ENCODE results near the gene ADSS2.

The ADSS2 gene

DNA sequence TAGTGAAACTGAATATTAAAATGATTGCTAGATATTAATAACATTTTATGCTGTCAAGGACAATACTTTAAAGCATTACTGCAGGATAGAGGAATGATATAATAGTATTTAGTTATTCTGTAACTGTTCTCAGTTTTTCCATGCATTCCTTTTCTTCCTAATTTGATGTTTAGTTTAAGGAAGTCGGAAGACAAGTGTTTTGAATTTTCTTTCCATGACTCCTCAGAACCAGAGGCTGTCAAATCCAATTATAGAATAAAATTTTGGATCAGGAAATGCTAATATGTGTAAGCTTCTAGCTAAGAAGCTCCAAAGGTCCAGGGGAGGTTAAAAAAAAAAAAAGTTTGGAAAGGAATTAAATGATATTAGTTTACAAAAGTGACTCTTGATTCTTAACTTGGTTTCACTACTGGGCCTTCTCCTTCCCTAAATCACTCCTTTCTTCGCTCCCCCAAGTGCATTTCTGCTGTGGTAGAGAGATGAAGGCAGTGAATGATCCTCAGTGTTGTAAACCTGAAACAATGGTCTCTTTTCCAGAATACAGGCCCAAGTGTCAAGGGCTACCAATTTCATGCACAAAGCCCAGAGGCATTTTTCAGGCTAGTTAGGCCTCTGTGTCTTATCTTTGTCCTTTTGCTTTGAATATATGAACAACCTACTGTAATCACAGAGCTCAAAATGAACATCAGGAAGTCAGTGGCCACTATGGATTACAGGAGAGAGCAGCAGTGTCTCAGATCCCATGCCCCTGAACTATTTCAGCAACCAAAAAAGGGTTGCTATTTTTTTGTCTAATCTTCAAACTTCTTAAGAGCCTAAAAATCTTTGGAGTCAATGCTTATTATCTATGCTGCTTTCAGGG is 6.2 kb downstream of the ADSS2 start:
- peak; percentile 20 for DNase-seq

DNA sequence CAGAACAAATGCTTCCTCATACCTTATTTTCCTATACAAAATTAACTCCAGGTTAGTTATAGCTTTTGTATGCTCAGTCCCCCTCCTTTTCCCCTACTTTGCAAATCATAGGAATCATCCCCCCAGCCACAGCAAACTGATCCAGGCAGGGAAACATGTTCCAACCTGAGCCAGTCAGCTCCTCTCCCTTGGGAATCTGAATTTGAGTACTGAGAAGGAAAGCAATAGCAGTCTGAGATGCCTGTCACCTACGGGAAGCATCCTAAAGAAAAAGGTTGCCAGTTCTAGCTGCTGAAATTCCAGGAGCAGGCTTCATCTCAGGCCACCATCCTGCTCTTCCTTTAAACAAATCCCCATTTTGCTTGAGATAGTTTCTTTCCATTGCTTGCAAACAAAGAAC is 6.9 kb downstream of the ADSS2 start:
- no peak for DNase-seq

DNA sequence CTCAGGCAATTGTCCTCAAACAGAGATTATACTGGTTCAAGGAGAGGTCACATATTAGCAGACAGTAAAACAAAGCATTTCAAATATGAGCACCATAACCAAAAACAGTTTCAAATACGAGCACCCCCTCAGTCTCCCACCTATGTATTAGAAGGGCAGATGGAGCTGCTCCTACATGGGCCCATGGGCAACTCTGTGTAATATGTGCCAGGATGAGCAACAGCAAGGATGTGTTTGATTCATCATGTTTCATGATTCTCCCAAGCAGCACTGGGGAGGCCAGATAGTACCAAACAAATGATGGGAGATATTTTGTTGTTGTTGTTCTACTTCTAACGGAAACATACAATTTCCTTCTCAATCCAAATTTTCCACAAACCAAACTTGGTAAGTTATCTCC is 8.9 kb downstream of the ADSS2 start:
- no peak for DNase-seq

DNA sequence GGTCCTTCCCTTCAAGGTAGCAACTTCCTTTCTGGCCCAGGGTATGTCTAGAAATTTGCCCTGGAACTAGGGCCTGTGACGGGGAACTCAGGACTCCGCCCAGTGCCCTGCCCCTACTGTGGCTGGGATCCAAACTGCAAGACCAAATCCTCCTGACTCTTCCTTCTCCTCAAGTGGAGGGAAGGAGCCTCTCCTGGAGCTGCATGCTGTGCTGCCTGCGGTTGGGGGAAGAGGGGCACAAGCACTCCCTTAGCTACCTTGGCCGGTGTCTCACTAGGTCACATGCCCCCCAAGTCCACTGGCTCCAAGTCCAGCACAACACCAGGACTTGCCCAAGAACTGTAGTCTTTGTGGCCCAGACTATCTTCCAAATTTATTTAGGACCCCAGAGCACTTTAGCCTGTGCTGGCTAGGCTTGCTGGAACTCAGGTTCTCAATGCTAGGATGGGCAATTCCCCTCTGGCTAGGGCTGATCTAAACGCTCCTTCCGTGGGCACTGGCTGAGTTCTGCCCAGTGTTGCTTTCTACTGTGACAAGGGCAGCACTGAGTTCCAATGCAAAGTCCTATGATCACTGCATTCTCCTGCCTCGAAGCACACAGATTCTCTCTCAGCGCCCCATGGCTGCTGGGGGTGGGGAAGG is 12.2 kb downstream of the ADSS2 start:
- DNase-seq: peak; percentile 51

DNA sequence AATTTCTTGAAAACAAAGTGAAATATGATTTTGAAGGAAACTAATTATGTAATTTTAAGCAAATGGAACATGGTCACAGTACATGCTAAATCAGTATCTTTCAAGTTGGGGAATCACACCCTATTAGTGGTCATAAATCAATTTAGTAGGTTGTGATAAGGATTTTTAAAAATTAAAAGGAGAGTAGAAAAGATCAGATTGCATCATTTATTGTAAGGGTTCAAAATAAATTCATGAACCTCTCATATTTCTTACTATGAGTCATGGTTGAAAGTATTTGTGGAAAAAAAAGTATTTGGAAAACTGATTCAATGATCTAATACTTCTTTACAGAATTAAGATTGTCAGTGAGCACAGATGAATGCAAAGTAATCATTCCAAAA is 14.6 kb downstream of the ADSS2 start:
- no peak for DNase-seq

DNA sequence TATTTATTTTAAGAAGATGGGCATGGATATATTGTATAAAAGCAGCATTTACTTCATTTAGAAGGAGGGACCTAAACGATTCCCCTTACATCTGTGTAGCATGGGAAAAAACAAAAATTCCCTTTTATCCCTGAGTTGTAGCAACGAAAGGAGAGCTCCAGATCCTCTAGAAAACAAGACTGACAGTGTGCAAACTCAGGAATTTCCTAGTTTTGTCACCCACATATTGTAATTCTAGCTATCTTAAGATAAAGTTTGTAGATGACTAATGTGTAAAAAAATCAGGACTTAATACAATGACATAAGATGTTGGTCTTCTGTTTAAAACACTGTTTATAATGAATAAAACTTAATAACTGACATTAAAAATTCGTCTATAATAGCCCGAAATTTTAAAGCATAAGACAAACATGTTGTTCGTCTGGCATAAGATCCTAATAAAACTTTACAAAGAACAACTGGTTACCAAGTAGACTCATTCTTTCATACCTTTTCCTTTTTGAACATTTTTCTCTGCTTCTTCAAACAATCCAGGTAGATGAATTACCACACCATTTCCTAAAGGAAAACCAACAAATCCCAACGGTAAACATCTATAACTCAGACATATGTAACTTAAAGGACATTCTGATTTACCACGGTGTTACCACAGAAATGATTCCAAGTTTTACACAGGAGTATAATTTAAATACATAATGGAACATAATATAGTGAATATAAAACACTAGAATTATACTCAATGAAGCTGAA is 15.2 kb downstream of the ADSS2 start:
- DNase-seq: no peak

DNA sequence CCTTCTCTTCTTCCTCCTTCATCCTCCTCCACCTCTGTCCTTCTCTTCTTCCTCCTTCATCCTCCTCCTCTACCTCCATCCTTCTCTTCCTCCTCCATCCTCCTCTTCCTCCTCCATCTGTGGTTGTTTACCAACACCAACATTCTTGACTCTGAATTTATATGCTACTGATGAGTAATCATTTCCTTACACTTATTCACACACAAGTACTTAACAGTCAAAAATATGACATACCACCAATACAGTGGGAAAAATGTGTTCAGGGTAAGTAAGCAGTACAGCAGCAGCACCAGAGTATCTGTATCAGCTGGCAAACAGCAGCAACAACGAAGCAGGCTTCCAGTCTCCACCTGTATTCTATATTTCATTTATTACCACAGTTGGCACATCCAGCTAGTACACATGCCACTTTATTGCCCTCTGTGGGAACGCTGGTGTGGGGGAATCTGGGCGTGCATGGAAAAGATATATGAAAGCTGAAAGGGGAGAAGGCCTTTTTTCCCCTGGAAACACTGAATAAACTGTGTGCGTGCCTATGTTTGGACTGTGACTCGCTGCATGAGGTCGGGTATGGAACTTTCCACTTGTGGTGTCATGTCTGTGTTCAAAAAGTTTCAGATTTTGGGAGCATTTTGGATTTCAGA is 16.0 kb downstream of the ADSS2 start:
- DNase-seq: no peak

DNA sequence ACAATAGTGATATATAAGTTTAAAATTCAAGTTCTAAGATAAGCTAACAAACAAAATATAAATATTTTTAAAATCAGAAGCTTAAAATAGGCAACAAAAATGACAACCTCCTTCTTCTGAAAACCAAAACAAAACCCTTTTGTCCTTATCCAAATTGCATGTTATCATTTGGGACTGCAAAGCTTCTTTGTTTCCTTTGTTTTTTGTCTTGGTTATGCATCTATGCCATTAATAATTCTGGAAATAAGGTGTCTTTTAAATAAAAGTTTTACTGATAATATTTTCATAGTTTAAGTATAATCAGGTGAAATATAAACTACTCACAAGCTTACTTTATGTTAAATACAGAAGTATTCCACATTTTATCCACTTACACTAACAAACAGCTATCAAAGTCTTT is 20.5 kb downstream of the ADSS2 start:
- no peak for DNase-seq

DNA sequence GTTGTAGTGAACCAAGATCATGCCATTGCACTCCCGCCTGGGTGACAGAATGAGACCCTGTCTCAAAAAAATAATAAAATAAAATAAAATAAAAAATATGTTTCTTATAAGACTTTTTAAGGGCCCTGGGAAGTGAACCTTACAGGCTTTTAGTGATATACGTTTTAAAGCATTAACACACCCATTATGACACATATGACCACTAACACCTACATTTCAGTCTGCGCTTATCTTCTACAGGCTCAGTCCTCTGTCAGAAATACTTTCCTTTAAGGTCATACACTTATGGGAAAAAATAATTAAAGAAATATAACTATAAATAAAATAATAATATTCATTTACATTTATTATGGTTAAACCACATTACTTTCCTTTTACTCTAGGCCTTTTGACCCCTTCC is 21.9 kb downstream of the ADSS2 start:
- no peak for DNase-seq

DNA sequence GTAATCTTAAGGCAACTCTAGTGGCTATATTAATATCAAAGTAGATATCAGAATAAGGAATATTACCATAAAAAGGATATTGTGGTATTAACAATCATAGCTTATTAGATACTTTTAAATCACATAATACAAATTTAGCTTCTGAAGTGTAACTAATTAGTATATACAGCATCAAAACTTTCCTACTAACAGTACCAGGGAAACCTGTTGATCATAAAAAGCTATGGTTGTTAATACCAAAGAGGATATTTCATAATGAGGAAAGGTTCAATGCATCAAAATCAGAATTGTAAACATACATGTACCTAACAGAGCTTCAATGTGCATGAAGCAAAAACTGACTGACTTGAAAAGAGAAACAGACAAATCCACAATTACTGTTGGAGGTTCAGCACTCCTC is 24.1 kb downstream of the ADSS2 start:
- DNase-seq: no peak

DNA sequence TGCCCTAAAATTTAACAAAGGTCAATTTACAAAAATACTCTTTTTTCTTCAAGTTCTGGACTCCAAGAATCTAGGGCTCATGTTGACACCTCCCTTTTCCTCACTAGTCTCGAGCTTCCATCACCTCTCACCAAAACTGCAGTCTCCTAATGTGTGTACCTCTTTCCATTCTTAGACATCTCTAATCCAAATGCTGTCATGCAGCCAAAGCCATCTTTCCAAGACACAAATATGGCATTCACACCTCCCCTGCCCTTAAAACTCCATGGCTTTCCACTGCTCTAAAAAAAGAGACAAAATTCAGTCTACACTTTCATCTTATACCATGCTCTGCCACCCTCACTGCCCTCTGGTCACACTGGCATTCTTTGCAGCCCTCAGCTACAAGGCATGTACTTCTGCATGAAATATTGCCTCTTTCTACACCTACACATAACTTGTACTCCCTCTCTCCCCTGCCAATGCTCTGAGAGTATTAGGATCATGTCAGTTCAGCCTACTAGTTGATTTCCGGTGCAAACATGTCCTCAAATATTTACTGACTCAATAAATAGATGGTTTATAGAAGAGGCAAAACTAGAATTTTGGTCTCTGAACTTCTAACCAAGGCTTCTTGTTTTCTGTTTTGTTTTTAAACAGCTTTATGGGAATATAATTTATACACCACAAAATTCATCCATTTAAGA is 26.9 kb downstream of the ADSS2 start:
- DNase-seq: no peak

DNA sequence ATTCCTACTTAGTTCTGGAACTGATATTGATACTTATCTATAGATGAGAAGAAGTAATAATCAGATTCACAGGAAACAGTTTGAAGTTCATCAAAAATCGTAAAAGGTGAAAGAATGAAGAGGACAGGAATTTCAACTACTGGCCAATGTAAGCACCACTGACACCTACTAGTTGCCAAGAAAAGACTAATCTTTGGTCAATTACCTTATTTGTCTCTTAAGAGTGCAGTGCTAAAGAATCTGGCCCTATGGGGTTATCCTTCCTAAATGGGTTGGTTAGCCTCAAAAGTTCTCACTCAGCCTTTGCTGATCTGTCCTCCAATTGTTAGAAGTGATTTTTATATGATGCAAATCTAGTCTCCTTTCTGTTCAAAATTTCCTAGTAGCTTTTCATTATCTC is 29.5 kb downstream of the ADSS2 start:
- no peak for DNase-seq

DNA sequence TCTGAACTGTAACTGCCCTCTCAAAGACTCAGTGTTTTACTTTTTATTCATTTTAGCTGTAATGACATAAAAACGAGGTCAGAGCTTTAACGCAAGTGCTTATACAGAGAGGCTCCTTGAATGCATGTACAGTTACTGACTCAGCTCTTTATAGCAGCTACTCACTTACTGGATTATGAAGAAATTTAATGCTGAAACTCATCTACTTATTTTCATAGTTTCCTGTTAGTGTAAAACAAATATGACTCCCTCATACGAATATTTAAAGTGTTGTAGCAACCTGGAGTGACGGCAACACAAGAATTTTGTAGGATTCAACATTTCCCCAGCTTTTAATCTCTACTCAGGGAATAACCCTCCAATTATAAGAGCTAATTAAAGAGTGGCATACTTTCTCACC is 32.7 kb downstream of the ADSS2 start:
- DNase-seq: no peak

DNA sequence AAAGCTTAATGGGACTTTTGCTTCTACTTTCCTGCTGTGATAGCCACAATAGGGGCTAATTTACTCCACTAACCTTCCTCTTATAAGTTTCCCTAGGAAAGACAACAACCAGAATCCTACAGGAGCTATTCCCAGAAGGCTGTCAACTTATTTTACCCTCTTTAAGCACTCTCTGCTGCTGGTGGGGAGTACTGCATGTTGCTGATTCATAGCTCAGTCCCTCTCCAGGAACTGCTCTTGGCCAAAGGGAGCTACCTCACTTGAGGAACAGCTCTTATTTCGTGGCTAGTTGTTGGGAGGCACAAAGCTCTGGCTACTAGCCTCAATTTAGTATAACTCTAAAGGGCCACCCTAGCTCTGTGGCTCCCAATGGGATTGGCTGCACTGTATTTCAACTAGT is 37.2 kb downstream of the ADSS2 start:
- no peak for DNase-seq

DNA sequence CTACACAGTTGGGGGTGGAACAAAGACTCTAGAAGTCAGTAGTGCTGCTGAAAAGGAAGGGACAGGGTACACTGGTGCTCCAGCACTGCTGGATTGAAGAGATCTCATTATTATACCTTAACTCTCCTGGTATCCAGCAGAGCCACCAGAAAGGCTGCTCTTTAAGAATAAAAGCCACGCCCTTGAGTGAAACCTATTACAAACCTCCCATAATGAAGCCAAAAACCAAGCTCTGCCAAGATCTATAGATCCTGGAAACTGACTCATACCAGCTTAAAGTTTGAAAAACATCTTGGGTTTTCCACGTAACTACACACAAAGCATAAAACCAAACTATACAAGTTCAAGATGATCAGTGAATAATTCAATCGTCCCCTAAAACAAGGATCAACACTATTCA is 38.0 kb downstream of the ADSS2 start:
- no peak for DNase-seq

DNA sequence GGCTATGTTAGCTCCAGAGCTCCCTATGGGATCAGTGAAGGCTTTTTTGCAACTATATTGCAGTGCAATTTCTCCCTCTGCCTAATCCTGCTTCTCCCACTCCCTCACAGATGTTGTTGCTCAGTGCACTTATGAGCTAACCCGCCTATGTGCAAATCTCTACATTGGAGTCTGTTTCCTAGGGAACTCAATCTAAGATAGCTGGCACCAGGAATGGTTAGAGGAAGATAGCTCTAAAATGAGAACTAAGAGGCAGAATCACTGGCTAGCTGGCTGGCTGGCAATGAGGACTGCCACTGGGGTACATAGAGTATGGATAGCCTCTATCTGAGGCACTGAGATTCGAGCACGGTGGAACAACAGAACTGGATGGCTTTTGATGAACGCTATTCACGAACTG is 39.5 kb downstream of the ADSS2 start:
- no peak for DNase-seq

DNA sequence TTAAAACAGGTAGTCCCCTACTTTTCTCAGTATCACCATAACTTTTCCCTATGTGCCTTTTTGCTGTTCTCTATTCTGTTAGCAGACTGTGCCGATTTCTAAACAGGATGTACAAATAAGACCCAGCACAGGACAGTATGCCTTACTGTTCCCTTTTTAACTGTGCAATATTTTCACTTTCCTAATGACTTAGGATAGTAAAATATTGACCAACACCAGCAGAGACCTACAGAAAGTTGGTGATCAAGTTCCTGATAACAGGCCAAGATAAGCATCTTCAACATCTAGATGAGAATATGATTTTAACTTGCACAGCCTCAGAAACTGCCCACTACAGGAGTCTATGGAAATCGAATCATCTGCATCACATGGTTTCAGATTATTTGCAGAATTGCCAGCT is 42.0 kb downstream of the ADSS2 start:
- peak; percentile 20 for DNase-seq

DNA sequence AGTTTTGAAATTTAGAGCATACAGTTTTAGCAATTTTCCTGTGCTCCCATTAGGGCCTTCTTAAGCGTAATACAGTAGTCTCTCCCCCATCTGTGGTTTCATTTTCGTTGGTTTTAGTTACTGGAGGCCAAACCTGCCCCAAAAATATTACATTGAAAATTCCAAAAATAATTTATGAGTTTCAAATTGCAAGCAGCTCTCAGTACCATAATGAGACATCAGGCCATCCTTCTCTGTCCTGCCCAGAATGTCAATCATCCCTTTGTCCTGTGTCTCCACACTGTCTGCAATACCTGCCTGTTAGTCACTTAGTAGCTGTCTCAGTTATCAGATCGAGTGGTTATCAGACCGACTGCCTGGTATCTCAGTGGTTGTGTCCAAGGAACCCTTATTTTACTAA is 45.4 kb downstream of the ADSS2 start:
- no peak for DNase-seq

DNA sequence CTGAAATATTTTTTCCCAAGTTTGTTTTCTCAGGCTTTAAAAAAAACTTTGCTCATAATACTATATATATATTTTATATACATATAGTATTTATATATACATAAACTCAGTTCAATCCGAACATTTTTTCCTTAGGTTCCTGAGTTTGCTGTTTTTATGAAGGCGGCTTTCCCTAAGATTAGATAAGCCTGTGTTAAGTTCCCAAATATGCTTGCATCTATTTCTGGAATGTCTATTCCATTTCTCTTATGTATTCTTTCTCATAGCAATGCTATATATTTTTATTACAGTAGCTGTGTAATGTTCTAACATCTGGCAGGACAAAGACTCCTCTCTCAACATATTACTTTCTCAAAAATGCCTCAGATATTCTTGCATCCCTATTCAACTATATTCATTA is 45.9 kb downstream of the ADSS2 start:
- DNase-seq: no peak

DNA sequence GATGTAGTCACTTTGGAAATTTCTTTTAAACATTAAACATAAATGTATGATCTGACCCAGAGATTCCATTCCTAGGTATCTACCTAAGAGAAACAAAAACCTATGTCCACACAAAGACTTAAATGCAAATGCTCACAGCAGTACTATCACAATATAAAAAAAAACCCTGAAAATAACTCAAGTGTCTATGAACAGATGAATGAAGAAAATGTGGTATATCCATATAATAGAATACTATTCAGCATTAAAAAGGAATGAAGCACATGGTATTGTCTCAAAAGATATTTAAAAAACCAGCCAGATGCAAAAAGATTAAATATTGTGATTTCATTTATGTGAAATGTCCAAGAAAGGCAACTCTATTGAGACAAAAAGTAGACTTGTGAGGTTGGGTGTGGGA is 48.3 kb downstream of the ADSS2 start:
- DNase-seq: no peak

DNA sequence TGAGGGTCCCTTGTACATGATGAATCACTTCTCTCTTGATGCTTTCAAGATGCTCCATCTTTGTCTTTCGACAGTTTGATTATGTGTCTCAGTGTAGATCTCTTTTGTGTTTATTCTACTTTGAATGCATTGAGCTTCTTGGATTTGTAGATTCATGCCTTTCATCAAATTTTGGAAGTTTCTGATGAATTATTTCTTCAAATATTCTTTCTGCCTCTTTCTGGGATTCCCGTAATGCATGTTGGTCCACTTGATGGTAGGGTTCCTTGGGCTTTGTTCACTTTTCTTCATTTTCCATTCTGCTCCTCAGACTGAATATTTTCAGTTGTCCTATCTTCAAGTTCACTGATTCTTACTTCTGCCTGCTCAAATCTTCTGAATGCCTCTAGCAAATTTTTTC is 50.7 kb downstream of the ADSS2 start:
- DNase-seq: no peak

DNA sequence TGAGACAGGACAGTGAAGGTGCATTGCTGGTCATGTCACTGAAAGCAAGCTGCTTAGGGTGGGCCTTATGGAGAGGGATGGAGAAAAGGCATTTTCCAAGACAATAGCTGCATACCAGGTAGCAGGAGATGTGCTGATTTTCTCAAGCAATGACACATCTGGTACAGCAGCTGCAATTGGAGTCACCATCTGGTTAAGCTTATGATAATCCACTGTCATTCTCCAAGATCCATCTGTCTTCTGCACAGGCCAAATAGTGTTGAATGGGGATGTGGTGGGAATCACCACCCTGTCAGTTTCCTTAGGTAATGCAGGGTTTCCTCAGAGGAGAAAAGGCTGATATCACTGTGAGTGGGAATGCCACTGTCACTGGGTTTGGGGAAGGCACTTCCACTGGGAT is 54.6 kb downstream of the ADSS2 start:
- DNase-seq: no peak

DNA sequence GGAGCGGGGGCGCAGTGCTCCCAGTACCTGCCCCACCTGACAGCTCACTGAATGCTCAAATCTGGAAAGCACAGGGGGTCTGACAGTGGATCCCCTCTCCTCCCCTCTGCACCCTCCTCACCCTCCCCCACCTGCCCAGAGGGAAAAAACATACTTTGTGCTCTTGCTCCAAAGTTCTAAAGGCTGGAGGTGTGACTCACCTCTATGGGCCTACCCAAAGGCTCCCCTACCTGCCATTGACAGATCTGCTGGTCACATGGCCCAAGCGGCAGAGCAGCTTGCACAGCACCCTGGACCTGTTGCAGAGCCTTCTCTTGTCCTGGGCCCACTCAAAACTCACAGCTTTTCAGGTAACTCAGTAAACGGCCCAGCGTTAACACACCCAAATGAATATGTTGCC is 55.7 kb downstream of the ADSS2 start:
- no peak for DNase-seq
